Dermis blood vessel endothelial cell (primary cell): ENCODE results near the gene BPI. TPM values are rescaled to one million over a fixed set of nuclear protein-coding genes. Genes with fewer than 3 reads are reported as not detected.
A peak's percentile ranks its signal among the peaks of the same experiment; 100 is the strongest.
"Not testable (repeated sequence)": the region's sequence is repeated elsewhere in the genome, so short reads cannot be mapped to it uniquely, and the experiment has no call there.

Experiments used
- DNase-seq: peaks from one replicate; pipeline ENCODE4 v3.0.0; 2010
- total RNA-seq: library from RNA; depleted of rRNA; stranded (reverse); fragments of >200 nt; gene quantifications from 2 replicates; pipeline ENCODE4 v1.2.3, GENCODE V29; 2014

Gene BPI
- not detected in 2 replicates for total RNA-seq

- DNase-seq = no peak
Measured at GRCh38 chr20:38303908-38304379, at the start of gene BPI. BPI (plus strand) TSS chr20:38304156; CDS start chr20:38304224, 68 bp downstream.

GRCh38 chr20:38254621-38255020 is 49.3 kb upstream of the BPI start:
- DNase-seq = not testable (repeated sequence)

GRCh38 chr20:38255393-38255792 is 48.6 kb upstream of the BPI start:
- no peak for DNase-seq

- no peak for DNase-seq
Measured at GRCh38 chr20:38256021-38256420, 47.9 kb upstream of the BPI start.

GRCh38 chr20:38256966-38257365 is 47.0 kb upstream of the BPI start:
- DNase-seq = no peak

GRCh38 chr20:38258545-38259215 is 45.3 kb upstream of the BPI start:
- DNase-seq = no peak

- DNase-seq = no peak
Measured at GRCh38 chr20:38260025-38260377, 44.0 kb upstream of the BPI start.

GRCh38 chr20:38260378-38261053 is 43.4 kb upstream of the BPI start, which contains the start of gene KIAA1755:
KIAA1755 (minus strand) TSS chr20:38260735; CDS start chr20:38260500, 235 bp downstream.
- DNase-seq = no peak

GRCh38 chr20:38261054-38261390 is 42.9 kb upstream of the BPI start:
- no peak for DNase-seq

GRCh38 chr20:38262931-38263330 is 41.0 kb upstream of the BPI start:
- no peak for DNase-seq

GRCh38 chr20:38266426-38266825 is 37.5 kb upstream of the BPI start:
- DNase-seq = no peak

- DNase-seq = peak; percentile 37
Measured at GRCh38 chr20:38267296-38267695, 36.7 kb upstream of the BPI start.

GRCh38 chr20:38267901-38268514 is 35.9 kb upstream of the BPI start:
- no peak for DNase-seq

- DNase-seq = no peak
Measured at GRCh38 chr20:38269040-38269439, 34.9 kb upstream of the BPI start.

- DNase-seq = no peak
Measured at GRCh38 chr20:38269715-38270114, 34.2 kb upstream of the BPI start.

- DNase-seq = peak; percentile 87
Measured at GRCh38 chr20:38270869-38271605, 32.9 kb upstream of the BPI start.

GRCh38 chr20:38271608-38272120 is 32.3 kb upstream of the BPI start:
- DNase-seq = no peak

- DNase-seq = peak; percentile 33
Measured at GRCh38 chr20:38272398-38272797, 31.6 kb upstream of the BPI start.

- peak; percentile 44 for DNase-seq
Measured at GRCh38 chr20:38272961-38273360, 31.0 kb upstream of the BPI start.

- peak; percentile 84 for DNase-seq
Measured at GRCh38 chr20:38275815-38276550, 28.0 kb upstream of the BPI start.

- no peak for DNase-seq
Measured at GRCh38 chr20:38277285-38277684, 26.7 kb upstream of the BPI start.

GRCh38 chr20:38277691-38278090 is 26.3 kb upstream of the BPI start:
- no peak for DNase-seq
